ENCODE measurements around the gene BRI3BP. TPM values are rescaled to one million over a fixed set of nuclear protein-coding genes. Genes with fewer than 3 reads are reported as not detected.

Gene BRI3BP
- total and polyA plus RNA-seq, 9 of the 15 experiments (the other 6 are each of a cell fraction or from before 2014, with no cell fraction given) = 12.3 to 25.0 (median 16.6) TPM

- no peak for TF ChIP-seq E4F1 (CRISPR knock-in tag; IDR thresholded peaks at IDR 0.05; ENCODE audit: borderline replicate concordance)
- TF ChIP-seq IRF9 (tag; IDR thresholded peaks at IDR 0.05) = no peak
- TF ChIP-seq MAFG (tag; conservative IDR thresholded peaks at IDR 0.05) = no peak
- no peak for TF ChIP-seq NBN (IDR thresholded peaks at IDR 0.05; ENCODE audit: low read depth)
- TF ChIP-seq U2AF2 (optimal IDR thresholded peaks at IDR 0.05; ENCODE audit: low read depth, low read length) = no peak
- TF ChIP-seq ELK3 (CRISPR knock-in tag; IDR thresholded peaks at IDR 0.05) = no peak
- TF ChIP-seq PTTG1 (tag; IDR thresholded peaks at IDR 0.05; ENCODE audit: low read depth) = no peak
- peak; percentile 74; the same call in 1 of the 2 replicates for TF ChIP-seq PHF8 (IDR thresholded peaks at IDR 0.05; ENCODE audit: borderline replicate concordance, low read length)
- TF ChIP-seq ZBTB49 (CRISPR knock-in tag; IDR thresholded peaks at IDR 0.05; ENCODE audit: borderline replicate concordance) = no peak
- TF ChIP-seq NR4A1 (CRISPR knock-in tag; IDR thresholded peaks at IDR 0.05) = no peak
- no peak for TF ChIP-seq NR4A1 (tag; IDR thresholded peaks at IDR 0.05)
- no peak for TF ChIP-seq XRCC3 (IDR thresholded peaks at IDR 0.05)
- peak; percentile 28 to 67; a peak in 3 of 4 replicates for TF ChIP-seq MAZ (CRISPR knock-in tag; conservative IDR thresholded peaks at IDR 0.05 in 1 of 2, IDR thresholded peaks at IDR 0.05 in 1 of 2)
- TF ChIP-seq NFXL1 (CRISPR knock-in tag; IDR thresholded peaks at IDR 0.05) = no peak
- TF ChIP-seq ZNF282 (CRISPR knock-in tag; IDR thresholded peaks at IDR 0.05) = no peak
- no peak for TF ChIP-seq POLR3A (IDR thresholded peaks at IDR 0.05; ENCODE audit: borderline replicate concordance, extremely low read depth, insufficient read depth, insufficient read length)
- TF ChIP-seq ZNF785 (CRISPR knock-in tag; IDR thresholded peaks at IDR 0.05) = no peak
- TF ChIP-seq GTF2B (IDR thresholded peaks at IDR 0.05; ENCODE audit: extremely low read depth, insufficient read length) = no peak
- peak; percentile 58; the same call in 1 of the 2 replicates for TF ChIP-seq KDM2B (CRISPR knock-in tag; IDR thresholded peaks at IDR 0.05)
- TF ChIP-seq HEY1 (CRISPR knock-in tag; IDR thresholded peaks at IDR 0.05; ENCODE audit: borderline replicate concordance) = no peak
Observed at GRCh38 chr12:125065021-125065918, 71.8 kb downstream of the BRI3BP start, which contains the start of gene AACS (continued).
